ENCODE data around the gene AP2M1.
"Not testable (repeated sequence)": the region's sequence is repeated elsewhere in the genome, so short reads cannot be mapped to it uniquely, and the experiment has no call there.

Gene AP2M1

GRCh38 chr3:184158404-184158803, 16.3 kb upstream of the AP2M1 start:
- no peak for DNase-seq

GRCh38 chr3:184160456-184160855, 14.2 kb upstream of the AP2M1 start:
- DNase-seq, result no peak

DNA sequence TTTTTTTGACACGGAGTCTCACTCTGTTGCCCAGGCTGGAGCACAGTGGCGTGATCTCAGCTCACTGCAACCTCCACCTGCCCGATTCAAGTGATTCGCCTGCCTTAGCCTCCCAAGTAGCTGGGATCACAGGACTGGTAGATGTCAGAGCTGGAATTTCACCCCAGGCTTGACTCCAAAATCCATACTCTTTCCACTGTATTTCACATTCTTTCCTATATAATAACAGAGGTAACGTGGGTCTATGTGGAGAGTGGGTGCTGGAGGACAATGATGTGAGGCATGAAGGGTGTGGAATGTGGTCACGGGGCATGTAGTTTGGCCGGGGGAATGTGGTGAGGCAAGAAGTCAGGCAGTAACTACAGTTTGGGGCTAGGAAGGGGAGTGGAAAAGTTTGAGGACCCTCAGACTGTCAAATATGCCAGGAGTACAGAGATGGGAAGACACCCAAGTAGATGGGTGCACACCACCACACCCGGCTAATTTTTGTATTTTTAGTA, 12.0 kb upstream of the AP2M1 start:
- DNase-seq, result not testable (repeated sequence)

GRCh38 chr3:184164648-184165330, 9.9 kb upstream of the AP2M1 start:
- no peak for DNase-seq

DNA sequence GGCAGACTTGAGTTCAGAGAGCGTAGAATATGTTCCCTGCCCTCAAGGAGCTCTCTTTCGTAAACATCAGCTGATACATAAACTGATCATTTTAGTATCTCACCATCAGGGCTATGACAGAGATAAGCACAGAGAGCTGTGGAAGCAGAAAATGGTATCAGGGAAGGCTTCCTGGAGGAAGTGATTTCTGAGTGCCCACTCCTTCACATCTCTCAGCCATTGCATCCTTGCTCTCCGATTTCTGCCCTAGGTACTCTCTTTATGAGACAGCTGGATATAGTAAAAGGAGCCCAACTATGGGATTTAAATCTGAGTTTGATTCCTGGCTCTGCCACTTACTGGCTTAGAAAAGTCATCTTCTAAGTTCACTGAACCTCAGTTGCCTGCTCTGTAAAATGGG, 9.1 kb upstream of the AP2M1 start:
- DNase-seq, result no peak

DNA sequence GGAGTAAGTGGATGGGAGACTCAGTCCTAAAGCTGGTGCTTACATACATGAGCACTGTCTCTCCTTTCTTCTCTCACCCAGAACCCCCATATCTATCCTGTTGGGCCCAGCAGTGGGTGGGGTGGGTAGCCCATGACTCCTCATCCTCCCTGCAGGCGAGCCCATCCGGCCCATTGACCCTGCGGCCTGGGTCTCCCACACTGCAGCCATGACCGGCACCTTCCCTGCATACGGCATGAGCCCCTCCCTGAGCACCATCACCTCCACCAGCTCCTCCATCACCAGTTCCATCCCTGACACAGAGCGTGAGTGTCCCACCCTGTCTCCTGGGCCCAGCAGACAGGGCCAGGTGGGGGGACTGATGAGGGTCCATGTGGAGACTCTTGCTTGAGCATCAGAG, 8.0 kb upstream of the AP2M1 start:
- no peak for DNase-seq

DNA sequence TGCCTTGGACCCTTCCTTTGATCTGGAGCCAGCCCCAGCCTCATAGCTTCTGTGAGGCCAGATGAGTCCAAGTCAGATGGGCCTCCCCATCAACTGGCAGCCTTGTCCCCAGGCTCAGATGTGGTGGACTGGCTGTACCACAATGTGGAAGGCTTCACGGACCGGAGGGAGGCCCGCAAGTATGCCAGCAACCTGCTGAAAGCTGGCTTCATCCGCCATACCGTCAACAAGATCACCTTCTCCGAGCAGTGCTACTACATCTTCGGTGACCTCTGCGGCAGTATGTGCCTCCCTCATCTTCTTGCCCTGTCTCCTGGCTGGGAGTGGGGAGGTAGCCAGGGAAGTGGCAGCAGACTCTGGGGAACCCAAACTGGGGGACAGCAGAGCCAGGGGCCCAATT, 6.9 kb upstream of the AP2M1 start:
- DNase-seq, result no peak

- DNase-seq, result peak; percentile 88
Observed at GRCh38 chr3:184168363-184169120, 6.1 kb upstream of the AP2M1 start.

DNA sequence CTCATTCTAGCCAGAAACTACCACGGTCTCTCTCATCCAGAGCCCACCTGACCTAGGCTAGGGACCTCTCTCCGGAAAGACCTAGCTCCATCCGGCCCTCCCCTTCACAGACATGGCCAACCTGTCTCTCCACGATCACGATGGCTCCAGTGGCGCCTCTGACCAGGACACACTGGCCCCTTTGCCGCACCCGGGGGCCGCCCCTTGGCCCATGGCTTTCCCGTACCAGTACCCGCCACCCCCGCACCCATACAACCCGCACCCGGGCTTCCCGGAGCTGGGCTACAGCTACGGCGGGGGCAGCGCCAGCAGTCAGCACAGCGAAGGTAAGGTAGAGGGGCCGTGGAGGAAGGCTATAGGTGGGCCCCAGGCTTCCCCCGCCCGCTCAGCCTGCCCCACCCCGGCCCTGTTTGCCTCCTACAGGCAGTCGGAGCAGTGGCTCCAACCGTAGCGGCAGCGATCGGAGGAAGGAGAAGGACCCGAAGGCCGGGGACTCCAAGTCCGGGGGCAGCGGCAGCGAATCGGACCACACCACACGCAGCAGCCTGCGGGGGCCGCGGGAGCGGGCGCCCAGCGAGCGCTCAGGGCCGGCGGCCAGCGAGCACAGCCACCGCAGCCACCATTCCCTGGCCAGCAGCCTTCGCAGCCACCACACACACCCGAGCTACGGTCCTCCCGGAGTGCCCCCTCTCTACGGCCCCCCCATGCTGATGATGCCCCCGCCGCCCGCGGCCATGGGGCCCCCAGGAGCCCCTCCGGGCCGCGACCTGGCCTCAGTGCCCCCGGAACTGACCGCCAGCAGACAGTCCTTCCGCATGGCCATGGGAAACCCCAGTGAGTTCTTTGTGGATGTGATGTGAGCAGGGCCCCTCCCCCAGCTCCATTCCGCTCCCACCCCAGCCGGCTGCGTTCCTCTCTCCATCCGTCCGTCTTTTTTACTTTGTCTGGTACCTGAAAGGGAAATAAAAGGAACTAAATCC, 4.5 kb upstream of the AP2M1 start:
- DNase-seq, result no peak

GRCh38 chr3:184171562-184171961, 3.1 kb upstream of the AP2M1 start:
- peak; percentile 82 for DNase-seq

DNA sequence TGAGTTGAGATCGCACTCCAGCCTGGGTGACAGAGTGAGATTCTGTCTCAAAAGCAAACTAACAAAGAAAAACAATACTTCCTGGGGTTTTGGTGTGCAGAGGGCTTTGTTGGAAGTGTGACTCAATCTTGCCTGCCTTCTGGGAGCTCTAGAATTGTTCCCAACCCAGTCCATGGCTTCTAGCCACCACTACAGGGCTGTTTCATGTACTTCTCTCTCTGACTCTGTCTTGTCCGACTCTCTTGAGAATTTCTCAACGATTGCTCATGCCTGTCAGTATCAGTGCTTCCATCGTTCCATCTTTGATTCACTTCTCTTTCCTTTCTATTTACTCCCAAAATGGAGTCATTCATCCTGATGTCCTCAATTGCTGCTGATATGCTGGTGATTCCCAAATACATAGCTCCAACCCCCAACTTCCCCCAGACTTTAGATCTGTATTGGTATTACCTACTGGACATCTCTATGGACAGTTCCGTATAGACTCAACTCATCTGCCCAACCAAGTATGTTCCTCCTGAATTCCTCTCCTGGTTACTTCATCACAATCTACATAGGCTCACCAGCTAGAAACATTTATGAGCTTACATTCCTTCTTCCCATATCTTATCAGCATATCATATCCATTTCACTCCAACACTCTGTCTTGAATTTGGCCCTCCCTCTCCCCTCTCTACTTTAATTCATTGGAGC, 1.8 kb upstream of the AP2M1 start:
- no peak for DNase-seq

GRCh38 chr3:184173374-184173722, 1.3 kb upstream of the AP2M1 start:
- no peak for DNase-seq

DNA sequence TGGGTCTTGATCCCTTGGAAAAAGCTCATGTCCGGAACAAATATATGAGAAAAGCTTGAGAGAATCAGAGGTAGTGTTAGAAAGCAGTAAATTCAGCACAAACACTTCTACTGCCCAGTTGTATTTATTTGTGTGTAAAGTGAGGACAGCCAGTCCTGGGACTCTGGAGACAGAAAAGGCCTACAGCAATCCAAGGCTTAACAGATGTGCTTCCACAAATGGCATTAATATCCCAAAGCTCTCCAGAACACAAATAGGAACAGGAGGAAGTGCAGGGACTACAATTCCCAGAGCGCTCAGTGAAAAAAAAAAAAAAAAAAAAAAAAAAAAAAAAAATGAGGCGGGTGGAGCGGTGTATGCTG, 390 bp upstream of the AP2M1 start:
- DNase-seq, result no peak

- no peak for DNase-seq
Observed at GRCh38 chr3:184175506-184175905, 851 bp downstream of the AP2M1 start.

DNA sequence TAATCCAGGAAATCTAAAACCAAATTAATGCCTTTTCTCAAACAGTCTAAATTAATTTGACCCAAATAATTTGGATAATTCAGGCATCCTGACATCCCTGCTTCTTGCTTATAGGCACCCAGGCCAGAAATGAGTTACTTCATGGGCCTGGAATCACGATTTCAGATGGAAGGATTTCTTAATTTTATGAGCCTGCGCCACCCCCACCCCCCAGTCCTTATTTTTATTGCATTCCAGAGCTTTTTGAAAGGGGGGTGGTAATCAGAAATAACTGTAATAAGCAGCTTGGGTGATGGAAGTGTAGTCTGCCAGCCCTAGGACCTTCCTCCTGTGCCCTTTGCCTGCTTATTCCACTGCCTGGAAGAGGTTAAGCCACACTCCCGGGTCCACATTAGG, 1.3 kb downstream of the AP2M1 start:
- DNase-seq, result no peak

GRCh38 chr3:184176377-184177330, 2.0 kb downstream of the AP2M1 start:
- peak; percentile 95 for DNase-seq

DNA sequence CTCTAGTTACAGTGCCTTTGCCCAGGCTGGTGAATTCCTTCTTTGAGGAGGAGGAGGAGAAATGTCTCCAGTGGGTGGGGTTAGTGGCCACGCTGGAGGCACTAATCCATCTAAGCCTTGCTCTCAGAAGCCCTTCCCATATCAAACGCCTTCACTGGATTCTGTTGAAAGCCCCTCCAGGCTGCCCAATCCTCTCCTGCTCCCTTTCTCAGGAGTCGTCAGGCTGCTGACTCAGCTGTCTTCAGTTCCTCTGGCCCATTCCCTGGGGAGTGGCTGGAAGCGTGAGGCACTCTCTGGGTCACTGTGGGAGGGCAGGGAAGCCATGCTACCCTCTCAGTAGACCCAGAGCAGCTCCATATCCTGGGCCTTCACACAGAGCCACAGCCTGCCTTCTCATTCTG, 2.7 kb downstream of the AP2M1 start:
- peak; percentile 14 for DNase-seq

GRCh38 chr3:184177767-184178306, 3.2 kb downstream of the AP2M1 start:
- DNase-seq, result no peak

GRCh38 chr3:184178521-184179138, 4.0 kb downstream of the AP2M1 start:
- DNase-seq, result no peak

GRCh38 chr3:184180165-184180564, 5.5 kb downstream of the AP2M1 start:
- DNase-seq, result no peak

GRCh38 chr3:184181596-184181995, 6.9 kb downstream of the AP2M1 start:
- DNase-seq, result no peak

Measured in kidney glomerular epithelial cell (primary cell).